Myocyte (in vitro differentiated cells): Measurements from ENCODE around the gene BNC2. TPM values are rescaled to one million over a fixed set of nuclear protein-coding genes. Genes with fewer than 3 reads are reported as not detected.

ENCODE experiments used
- DNase-seq: peaks from one replicate; pipeline ENCODE4 v3.0.0-alpha.2; 2012; ENCODE audit warnings: low read depth
- total RNA-seq: library from RNA; depleted of rRNA; stranded (reverse); fragments of >200 nt; gene quantifications from 2 replicates; pipeline ENCODE4 v1.2.3, GENCODE V29; 2014

The BNC2 gene
- total RNA-seq, 1 donor from 2014 or later, result 32.4 TPM

DNA sequence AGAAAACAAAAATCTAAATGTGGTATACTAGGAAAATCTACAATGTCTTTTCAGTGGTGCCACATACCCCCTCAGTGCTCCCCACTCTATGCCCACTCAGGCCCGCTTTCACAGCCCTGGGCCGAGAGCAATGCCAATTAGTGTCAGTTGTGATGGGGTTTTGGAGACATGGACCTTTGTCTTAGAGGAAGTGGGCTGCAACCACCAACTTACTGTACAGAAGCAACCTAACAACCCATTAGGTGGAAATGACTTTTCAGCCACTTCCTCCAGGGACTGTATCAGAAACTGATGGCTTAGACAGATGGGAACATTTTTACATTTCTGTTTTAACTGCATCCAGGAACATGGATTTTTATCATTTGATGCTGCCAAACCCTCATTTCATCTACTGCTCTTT, 268.0 kb downstream of the BNC2 start:
- no peak for DNase-seq

DNA sequence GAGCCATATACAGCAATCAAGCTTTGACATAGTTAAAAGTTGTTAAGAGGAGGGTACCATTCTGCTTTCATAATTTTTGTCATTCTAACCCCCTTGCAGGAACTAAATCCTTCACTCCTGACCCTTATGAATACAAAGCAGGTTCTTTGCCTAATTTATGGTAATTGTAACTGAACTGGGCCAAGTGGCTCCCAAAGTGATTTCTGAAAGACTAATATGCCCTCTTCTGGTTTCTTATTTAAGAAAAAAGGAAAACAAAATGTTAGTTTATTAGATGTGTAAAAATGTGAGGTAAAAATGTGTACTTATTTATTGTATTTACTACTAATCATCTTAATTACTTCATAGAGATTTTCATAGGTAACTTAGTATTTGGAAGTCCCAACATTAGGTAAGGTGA, 268.5 kb downstream of the BNC2 start:
- no peak for DNase-seq

DNA sequence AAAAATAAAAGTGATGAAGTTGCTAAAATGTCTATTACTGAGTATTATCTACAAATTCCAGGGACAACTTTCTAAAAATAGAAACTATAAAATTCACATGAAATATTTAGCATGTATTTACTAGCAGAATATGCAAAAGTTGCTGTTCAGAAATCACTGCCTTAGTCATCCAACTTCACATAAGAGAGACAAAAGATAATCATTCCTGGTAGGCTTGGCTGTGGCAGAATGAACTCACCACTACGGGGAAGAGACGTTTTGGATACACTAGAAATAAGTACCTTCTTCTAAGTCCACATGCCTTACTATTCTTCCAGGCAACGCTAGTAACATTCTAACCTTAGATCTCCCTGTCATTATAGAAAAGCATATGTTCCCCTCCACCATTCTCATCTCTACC, 272.2 kb downstream of the BNC2 start:
- DNase-seq, result no peak

DNA sequence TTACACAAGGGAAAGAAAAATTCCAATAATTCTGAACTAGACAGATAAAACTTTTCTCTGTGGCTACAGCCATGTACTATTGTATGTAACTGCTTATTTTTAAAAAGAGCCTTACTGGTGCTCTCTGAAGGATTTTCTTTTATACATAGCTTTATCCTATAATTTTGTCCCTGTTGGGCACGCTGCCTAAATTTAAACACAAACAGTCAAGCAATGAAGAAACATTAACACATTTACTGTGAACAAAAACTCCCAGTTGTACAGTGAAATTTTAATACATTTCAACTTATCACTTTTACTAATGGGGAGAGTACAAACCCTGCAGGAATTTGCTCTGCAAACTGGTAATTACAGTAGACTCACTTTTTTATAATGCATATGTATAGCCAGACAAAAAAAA, 273.3 kb downstream of the BNC2 start:
- DNase-seq, result no peak

DNA sequence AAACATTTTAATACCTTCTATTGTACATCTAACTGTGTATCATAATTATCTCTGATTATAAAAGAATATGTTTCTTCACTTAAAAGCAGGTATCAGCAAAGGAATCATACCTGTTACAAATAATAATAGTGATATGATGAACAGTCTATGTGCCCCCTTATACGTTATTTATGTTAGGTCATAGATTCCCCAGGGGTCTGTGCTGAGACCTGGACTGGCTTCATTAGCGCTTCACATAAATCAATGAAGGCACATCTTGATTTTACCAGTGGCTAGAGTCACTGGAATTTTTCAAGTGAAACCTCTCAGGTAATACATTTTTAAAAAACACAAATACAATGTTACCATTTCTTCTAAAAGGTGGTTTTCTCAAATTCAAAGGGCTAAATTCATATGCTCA, 275.2 kb downstream of the BNC2 start:
- no peak for DNase-seq

DNA sequence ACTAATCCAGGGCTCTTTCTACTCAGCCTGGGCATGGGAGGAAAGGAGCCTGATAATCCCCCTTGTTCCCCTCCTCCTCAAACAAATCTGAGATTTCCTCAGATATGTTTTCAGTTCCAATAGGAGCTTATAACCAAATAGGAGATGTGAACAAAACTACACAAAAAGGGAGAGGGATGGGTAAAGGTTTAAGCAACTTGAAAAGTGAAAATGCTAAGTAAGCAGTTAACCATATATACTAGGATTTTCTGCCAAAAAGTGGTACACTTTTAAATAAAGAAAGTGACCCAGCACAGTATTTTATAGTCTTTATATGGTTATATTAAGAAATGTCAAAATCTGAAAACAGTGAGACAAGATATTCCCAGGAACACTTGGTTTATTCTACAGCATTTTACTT, 275.7 kb downstream of the BNC2 start:
- DNase-seq, result no peak

DNA sequence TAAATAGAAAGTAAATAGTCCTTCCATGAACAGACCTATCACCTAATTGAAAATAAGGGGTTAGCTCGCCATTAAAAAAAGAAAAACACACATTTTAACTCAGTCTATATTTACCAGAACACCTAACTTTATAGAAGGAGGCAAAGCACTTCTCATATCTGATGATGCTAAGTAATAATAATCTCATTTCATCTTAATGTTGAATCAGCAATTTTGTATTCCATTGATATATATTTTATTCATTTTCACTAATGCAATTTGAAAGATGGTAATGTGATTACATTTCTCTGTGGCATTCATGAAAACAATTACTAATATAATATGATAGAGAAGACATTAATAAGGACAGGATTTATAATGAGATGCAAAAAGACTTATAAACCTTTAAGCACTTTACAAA, 276.7 kb downstream of the BNC2 start:
- no peak for DNase-seq

DNA sequence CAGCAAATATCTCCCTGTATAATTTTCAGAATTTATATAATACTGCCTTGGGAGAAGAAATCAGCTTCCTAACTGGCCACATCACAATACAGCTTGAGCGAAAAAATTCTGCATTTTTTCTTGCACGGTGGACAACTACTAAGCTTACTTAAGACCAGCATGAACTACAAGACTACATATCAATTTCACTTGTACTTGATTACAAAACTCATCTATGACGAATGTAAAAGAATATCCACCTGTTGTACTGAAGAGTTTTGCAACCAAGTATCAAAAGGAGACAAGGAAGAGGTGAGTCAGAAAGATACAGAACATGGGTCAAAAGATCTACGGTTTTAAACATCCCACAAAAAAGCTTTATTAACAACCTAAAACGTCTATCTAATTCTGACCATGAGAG, 279.4 kb downstream of the BNC2 start:
- DNase-seq, result no peak

DNA sequence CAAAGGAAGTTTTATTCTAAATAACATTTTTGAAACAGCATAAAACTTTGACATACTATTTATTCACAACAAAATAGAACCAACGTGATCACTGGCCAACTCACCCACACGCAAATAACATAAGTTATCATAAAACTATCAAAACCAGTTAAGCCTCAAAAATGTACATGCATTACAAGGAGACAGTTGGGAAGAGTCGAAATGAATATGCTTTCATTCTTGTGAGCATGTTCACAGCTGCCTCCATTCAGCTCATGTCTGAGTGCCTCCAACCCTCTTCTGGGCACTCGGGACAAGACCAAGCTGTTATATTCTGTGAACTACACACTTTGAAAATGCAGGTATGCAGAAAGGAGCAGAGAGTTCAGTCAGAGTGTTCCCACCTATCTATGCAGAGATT, 284.9 kb downstream of the BNC2 start:
- no peak for DNase-seq

DNA sequence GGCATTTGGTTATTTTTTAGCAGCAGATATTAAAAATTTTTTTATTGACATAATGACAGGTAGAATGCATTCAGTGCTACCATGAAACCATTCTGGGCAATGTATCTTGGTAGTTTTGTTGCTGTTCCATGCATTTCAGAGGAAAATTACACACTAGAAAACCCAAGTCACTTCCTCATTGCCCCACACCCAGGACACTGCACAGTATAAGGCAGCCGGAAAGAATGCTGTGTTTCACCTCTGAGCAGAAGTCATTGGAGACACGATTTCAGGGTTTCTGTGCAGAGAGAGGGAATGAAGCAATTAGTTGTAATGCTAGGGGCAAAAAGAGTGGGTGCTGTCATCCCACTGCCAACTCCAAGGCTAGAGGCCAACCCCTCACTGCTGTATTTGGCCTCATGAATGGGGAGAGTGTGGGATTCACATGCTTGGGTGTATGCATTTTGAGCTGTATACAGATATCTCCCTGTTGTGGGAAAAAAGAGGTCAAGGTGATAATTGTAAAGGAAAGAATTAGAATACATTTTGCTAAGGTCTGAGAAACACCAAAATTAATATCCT, 290.5 kb downstream of the BNC2 start:
- DNase-seq, result no peak

DNA sequence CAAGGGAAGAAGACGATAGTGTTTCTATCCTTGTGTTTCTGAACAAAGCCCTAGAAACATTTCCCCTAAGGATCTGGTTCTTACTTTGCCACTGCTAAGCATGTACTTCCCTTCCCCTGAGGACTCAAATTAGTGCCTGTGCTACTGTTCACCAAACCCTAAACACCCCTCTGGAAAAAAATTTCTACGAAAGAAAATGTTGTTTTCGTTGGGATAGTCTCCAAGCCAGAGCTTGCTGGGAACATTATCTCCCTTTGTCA, 294.6 kb downstream of the BNC2 start:
- no peak for DNase-seq

DNA sequence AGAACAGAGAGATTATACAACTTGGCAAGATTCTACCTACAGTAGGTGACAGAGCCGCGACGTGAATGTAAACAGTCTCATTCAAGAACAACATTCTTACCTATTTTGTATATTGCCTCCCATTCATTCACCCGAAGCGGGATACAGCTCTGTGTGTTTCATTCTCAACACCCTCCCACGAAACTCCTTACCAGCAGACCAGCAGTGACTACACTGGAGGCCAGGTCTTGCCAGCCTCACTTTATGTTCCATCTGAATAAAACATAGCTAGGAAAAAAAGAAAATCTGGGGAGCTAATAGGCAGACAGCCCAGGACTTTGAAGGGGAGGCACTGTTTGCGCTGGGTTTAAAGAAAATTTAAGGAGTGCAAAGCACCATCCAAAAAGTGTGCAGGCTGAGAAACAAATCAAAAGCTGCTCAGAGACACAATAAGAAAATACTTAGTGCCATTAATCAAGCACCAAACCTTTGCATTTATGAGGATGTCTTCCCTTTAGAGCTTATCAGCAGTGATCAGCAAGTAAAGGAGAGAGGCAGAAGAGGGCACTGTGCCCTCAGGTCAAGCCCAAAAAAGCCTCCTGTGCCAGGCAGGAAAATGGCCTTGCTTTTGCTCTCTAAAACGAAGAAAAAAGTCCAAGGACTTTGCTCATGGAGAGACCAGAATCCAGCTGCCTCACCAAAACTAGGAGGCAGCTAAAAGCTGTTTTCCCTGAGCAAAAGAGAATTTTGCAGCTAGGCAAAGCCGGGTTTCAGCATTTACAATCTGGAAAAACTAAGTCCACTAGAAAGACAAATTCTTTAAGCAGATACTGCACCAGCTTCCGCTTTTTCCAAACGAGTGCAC, 295.1 kb downstream of the BNC2 start:
- peak; percentile 50 for DNase-seq

DNA sequence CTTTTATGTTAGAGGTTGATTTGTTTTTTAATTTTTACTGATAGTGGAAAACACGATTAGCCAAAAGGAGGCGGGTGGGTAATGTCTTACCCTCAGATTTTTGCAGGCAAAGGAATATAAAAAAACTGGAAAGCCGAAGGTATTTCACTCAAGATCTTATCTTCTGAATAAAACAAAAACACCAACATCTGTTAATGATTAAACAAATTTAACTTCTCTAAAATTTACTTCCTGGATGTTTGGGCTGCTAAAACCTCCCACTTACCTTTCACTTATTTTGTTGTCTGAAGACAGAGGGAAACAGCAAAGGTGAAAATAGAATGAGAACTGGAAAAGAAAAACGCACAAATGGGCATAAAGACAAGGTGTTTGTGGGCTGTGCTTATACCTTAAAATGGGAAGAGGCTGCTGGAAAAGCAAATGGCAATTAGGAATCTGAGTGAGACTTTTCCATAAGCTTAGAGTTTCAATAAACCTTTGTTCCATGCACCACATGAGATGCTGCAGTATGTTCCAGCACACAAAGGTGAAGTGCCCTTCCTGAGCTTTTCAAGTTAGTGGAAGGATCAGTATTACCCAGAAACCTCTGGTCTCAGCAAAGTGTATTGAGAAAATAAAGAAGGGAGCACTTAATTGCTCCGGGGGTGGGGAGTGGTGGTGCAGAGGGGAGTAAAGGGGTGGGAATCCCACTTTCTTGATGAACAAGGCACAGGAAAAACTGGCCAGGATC, 298.3 kb downstream of the BNC2 start:
- DNase-seq, result no peak

DNA sequence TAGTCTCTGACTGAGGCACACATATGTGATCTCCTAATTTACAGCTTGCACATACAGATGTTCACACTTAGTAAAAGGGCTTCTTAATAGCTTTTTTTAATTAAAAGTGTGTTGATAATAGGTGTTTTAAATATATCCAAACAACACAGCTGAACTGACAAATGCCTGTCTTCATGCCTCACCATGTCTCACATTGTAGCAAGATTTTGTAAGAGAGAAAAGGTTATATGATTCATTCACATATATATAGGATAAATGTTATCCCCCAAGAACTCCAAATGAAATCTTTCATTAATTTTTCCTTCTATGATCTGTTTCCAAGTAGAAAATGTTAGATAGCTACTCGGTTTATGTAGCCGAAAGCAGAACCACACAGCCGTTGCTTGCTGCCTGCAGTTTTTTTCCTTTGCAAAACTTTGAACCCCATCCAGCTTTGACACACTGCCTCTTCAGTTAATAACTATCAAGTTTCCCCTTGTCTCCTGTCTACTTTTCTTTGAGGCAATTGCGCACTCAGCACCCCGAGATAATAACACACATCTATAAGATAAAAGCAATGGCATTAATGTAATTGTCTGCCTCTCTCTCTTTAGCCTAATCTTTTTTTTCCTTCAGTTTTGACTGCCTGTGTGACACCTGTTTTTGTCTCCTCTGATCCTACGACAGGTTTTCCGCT, 299.2 kb downstream of the BNC2 start:
- DNase-seq, result no peak

DNA sequence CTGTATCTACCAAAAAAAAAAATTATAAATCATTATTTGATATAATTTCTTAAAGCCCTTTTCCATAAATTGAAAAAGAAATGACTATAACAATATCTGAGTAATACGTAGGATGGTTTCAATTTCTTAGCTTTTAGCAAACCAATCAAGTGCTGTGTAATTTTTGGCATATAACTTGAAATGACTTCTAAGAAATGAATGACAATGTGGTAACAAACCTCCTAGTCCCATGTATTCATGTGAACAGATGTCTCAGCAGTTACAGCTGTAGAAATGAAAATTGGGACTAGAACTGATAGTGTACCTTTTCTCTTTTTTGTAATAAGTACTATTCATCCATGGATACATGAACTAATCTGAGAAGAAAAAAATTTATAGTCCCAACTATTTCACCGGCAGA, 307.0 kb downstream of the BNC2 start:
- DNase-seq, result no peak

DNA sequence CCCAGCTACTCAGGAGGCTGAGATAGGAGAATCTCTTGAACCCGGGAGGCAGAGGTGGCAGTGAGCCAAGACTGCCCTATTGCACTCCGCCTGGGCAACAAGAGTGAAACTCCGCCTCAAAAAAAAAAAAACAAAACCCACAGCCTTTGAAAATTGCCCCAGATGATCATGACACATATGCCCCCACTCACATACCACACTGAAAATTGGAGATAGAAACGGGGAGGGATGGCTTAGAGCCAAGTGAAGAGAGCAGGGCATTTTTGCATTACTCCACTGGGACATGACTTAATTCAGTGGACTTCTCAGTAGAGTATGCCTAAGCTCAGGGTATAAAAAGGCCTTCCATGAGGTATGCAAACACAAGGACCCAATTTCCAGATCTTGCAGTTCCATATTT, 309.3 kb downstream of the BNC2 start:
- no peak for DNase-seq

DNA sequence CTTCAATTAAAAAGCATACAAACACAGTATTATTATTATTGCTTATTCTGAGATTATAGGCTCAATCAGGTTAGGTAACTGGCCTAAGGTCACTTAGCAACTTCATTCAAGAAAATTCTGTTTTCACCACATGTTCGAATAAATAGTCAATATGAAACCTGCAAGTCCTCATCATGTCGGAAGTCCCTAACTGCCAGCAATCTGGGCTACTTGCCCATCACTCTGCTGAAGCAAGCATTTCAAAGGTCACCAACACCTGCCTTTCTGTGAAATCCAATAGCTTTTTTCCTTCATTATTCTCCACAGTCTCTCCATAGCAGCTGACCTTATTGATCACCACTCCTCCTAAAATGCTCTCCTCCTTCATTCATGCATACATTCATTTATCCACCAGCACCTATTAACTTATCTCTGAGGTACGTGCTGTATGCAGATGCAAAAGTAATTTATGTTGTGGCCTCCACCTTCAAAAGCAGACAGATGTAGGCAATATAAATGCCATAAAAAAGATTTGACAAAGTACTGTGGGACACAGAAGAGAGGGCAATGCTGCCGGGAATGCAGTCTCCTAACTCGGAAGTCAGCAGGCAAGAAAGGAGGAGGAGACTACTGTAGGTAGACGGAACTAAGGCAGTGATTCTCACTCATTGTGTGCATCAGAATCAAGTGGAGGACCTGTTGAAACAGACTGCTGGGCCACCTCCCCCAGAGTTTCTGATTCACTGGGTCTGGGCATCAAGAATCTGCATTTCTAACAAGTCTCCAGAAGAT, 310.9 kb downstream of the BNC2 start:
- DNase-seq, result no peak

DNA sequence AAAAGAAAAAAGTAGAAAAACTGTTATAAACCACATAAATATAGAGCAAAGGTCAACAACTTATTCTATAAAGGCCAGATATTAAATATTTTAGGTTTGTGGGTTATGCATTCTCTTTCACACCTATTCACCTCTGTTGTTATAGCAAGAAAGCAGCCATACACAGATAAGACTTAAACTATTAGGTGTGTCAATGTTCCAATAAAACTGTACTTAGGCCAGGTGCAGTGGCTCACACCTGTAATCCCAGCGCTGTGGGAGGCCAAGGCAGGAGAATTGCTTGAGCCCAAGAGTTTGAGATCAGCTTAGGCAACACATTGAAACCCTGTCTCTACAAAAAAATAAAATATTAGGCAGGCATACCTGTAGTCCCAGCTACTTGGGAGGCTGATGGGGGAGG, 314.7 kb downstream of the BNC2 start:
- DNase-seq, result no peak

DNA sequence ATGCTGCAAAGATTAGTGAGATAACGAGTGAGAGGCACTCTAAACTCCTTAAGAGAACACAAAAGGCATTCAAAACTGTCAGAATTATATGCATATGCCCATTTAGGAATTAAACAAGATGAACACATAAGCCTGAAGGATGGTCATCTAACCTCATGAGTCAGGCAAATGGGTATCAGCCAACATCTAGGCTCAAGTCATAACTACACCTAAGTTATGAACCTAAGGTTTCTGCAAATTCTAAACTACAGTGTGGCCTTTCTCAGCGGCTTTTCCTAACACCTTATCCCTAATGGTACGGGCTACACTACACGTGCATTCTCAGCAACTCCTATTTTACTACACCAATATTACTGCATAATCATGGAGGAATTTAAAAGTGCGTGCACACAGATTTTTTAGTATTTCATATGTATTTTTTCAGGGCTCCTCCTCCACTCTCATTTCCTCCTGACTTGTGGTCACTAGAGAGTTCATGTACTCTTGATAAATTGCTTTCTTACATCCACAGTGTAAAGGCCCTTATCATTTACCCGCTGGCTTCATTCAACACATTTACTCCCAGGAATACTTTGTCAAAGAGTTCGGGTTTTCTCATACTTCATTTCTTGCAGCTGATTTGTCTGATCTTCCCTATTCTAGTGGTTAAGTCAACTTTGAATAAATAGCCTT, 316.5 kb downstream of the BNC2 start:
- no peak for DNase-seq

DNA sequence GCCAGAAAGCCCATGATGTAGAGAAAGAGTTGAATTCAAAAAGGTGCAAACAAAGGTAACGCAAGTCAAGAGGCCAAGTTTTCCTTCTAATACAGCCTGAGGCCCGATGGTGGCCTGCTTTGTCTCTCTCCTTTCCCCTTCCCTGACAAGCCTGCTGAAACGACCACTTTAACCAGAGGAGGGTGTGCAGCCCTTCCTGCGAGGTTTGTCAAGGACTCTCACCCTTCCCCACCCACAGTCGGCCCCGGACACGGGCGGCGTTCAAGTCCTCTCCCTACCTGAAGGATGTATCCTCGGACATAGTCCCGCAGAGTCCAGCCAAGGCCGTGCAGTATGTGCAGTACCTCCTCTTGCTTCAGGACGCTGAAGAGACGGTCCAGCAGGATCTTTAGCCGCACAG, 318.2 kb downstream of the BNC2 start:
- no peak for DNase-seq

DNA sequence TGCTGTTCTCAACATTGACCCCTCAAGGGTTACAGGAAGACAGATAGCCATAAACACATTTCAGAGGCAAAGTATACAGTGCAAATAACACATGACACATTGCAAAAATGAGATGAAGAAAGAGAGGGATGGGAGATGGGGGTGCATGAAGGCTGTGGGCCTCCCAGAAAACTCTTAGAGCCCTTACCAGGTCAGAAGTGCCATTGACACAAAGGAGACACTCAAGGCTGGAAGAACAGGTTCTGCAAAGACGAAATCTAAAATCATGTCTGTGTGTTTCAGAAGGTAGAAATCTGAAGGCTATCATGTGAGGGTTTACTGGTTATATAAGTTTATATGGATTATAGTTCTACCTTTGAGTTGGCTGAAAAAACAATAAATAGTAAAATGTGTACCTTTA, 318.8 kb downstream of the BNC2 start:
- DNase-seq, result no peak
